Esophagus muscularis mucosa (tissue), 4 donors: Measurements from ENCODE around the gene SPDYE6. TPM values are rescaled to one million over a fixed set of nuclear protein-coding genes. Genes with fewer than 3 reads are reported as not detected.
A peak's percentile ranks its signal among the peaks of the same experiment; 100 is the strongest.
"Not testable (repeated sequence)": the region's sequence is repeated elsewhere in the genome, so short reads cannot be mapped to it uniquely, and the experiment has no call there.

ENCODE experiments used
- DNase-seq: peaks from one replicate; pipeline ENCODE4 v3.0.0-alpha.2; 2017; ENCODE audit errors: extremely low spot score
- H3K27ac ChIP-seq, 4 donors: fragments of 200-600 bp; sonication (generic); replicated peaks in 1 of 4; 1 replicate in 3 of 4; 2 replicates in 1 of 4; pipeline ENCODE4 v1.5.1; 2016 to 2019; ENCODE audit warnings: mild to moderate bottlenecking in 1 of 4
- H3K27me3 ChIP-seq, 4 donors: fragments of 200-600 bp; sonication (generic); one replicate each; pipeline versions ENCODE4 v1.5.1 to v1.6.0; 2016 to 2019
- H3K36me3 ChIP-seq, 4 donors: fragments of 200-600 bp; sonication (generic); one replicate each; pipeline ENCODE4 v1.5.1; 2016 to 2019
- H3K4me1 ChIP-seq, 4 donors: fragments of 200-600 bp; sonication (generic); one replicate each; pipeline ENCODE4 v1.5.1; 2016 to 2019
- H3K4me3 ChIP-seq, 4 donors: fragments of 200-600 bp; sonication (generic); 1 replicate in 2 of 4; 2 replicates in 2 of 4; pipeline ENCODE4 v1.5.1; 2016 to 2019; ENCODE audit warnings: mild to moderate bottlenecking in 4 of 4, moderate library complexity in 1 of 4
- H3K9me3 ChIP-seq, 4 donors: fragments of 200-600 bp; sonication (generic); 1 replicate in 3 of 4; 2 replicates in 1 of 4; pipeline ENCODE4 v1.5.1; 2016 to 2019
- EP300 ChIP-seq: sonication (generic); formaldehyde crosslinking; IDR thresholded peaks from one replicate; pipeline ENCODE4 v1.6.1; 2017; ENCODE audit warnings: antibody characterized with exemption
- POLR2A ChIP-seq: fragments of 450-650 bp; IDR thresholded peaks from one replicate; pipeline ENCODE4 v1.6.1; 2017; ENCODE audit warnings: antibody characterized with exemption, moderate library complexity, mild to moderate bottlenecking, low read depth
- POLR2AphosphoS5 ChIP-seq, 2 donors: sonication (generic); formaldehyde crosslinking; IDR thresholded peaks; one replicate each; pipeline ENCODE4 v1.6.1; 2017; ENCODE audit warnings: antibody characterized with exemption in 2 of 2
- WGBS: methylation state at CpG from one replicate; pipeline ENCODE4 v1.1.5; 2018; 5-methylcytosine and 5-hydroxymethylcytosine counted together
- intact Hi-C: fragments of 100-400 bp; cut with DNase I; formaldehyde crosslinking; loops from one replicate; pipeline ENCODE4 v1.15.1; 2023
- total RNA-seq, 4 donors: library from RNA; depleted of rRNA; stranded (reverse); fragments of >200 nt; gene quantifications; one replicate each; pipeline versions ENCODE4 v1.1.0 to v1.2.1, GENCODE V29; 2016
- TF ChIP-seq, protein P1 (sequence below), 3 experiments: fragments of 200-600 bp in 2 of 3; fragments of 450-650 bp in 1 of 3; sonication (generic) in 2 of 3; IDR thresholded peaks; one replicate each; pipeline ENCODE4 v1.5.1; 2017 to 2019; ENCODE audit warnings: antibody characterized with exemption in 3 of 3, mild to moderate bottlenecking in 2 of 3, moderate library complexity in 1 of 3

Gene SPDYE6, protein sequence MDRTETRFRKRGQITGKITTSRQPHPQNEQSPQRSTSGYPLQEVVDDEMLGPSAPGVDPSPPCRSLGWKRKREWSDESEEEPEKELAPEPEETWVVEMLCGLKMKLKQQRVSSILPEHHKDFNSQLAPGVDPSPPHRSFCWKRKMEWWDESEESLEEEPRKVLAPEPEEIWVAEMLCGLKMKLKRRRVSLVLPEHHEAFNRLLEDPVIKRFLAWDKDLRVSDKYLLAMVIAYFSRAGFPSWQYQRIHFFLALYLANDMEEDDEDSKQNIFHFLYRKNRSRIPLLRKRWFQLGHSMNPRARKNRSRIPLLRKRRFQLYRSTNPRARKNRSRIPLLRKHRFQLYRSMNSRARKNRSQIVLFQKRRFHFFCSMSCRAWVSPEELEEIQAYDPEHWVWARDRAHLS
- total RNA-seq, result not detected

GRCh38 chr7:102356344-102356743 is at the start of gene SPDYE6:
SPDYE6 (minus strand) TSS chr7:102356444; CDS start chr7:102356023, 421 bp downstream.
- H3K36me3 ChIP-seq, intact Hi-C loops, H3K9me3 ChIP-seq, H3K27me3 ChIP-seq, DNase-seq, H3K4me1 ChIP-seq, H3K4me3 ChIP-seq, H3K27ac ChIP-seq: not testable (repeated sequence)
- no CpG with 5 or more reads among the region's 6 CpGs for WGBS

DNA sequence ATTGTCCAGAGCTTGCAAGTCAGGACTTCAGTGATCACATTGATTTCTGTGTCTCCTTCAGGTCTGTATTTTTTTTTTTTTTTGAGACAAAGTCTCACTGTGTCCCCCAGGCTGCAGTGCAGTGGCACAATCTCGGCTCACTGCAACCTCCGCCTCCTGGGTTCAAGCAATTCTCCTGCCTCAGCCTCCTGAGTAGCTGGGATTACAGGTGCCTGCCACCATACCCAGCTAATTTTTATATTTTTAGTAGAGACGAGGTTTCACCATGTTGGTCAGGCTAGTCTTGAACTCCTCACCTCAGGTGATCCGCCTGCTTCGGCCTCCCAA is 48.6 kb upstream of the SPDYE6 start:
- intact Hi-C loops, H3K4me3 ChIP-seq, H3K27ac ChIP-seq, H3K27me3 ChIP-seq, DNase-seq, H3K9me3 ChIP-seq, H3K4me1 ChIP-seq: not testable (repeated sequence)
- 87% methylated on average over 5 of the region's 5 CpGs for WGBS
- H3K36me3 ChIP-seq, result peaks cover 66 to 100% (median 97%) of the 10 kb centered on the region in 4 donors

DNA sequence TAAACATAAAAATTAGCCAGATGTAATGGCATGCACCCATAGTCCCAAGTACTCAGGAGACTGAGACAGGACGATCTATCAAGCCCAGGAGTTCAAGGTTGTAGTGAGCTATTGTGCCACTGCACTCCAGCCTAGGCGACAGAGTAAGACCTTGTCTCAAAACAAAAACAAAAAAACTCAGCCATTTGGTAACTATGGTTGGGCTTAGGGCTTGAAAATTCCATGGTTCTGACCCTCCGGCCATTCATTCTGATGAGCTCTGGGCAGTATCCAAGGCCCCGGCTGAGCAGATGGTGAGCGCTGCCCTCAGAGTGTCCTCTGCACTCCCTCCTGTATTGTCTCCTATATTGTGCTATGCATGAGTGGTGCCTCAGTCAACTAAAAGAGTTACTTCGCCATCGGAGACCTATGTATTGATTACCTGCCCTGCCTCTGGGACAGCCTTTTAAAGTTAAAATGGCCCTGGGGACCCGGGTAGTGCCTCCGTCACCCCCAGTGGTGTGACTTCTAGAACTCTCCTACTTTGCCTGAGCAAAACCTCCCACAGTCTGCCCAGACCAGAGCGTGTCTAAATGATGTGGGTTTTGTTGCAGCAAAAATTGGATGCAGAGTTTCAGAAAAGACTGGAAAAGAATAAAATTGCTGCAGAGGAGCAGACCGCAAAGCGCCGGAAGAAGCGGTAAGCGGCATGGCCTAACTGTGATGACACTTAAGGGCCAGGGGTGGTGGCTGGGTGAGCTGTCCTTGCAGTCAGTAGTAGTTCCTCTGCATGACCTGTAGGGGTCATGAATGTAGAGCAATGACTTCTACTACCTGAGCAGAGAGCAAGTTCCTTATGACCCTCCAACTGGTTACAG is 48.0 kb upstream of the SPDYE6 start:
- intact Hi-C loops, result no loop called here
- peaks cover 66 to 100% (median 97%) of the 10 kb centered on the region in 4 donors for H3K36me3 ChIP-seq
- TF ChIP-seq, protein P1, sequence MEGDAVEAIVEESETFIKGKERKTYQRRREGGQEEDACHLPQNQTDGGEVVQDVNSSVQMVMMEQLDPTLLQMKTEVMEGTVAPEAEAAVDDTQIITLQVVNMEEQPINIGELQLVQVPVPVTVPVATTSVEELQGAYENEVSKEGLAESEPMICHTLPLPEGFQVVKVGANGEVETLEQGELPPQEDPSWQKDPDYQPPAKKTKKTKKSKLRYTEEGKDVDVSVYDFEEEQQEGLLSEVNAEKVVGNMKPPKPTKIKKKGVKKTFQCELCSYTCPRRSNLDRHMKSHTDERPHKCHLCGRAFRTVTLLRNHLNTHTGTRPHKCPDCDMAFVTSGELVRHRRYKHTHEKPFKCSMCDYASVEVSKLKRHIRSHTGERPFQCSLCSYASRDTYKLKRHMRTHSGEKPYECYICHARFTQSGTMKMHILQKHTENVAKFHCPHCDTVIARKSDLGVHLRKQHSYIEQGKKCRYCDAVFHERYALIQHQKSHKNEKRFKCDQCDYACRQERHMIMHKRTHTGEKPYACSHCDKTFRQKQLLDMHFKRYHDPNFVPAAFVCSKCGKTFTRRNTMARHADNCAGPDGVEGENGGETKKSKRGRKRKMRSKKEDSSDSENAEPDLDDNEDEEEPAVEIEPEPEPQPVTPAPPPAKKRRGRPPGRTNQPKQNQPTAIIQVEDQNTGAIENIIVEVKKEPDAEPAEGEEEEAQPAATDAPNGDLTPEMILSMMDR (IDR thresholded peaks at IDR 0.05), result peak in 2 of 3 experiments; percentile 45 to 63
- no peak for TF ChIP-seq POLR2A

DNA sequence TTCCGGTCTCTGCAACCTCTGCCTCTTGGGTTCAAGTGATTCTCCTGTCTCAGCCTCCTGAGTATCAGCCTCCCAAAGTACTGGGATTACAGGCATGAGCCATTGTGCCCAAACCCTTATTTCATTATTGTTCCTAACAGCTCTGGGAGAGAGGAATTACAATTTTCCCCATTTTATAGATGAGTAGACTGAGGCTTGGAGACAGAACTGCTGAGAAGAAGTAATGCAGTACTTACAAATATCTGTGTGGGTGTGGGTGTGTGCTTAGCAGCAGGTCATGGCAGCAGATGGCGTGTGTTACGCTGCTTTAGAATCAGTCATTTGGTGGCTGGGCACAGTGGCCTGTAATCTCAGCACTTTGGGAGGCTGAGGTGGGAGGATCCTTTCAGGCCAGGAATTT is 47.3 kb upstream of the SPDYE6 start:
- no peak overlapping the region for H3K4me3 ChIP-seq
- intact Hi-C loops, result no loop called here
- TF ChIP-seq POLR2A, result no peak
- TF ChIP-seq, protein P1 (IDR thresholded peaks at IDR 0.05), result no peak
- TF ChIP-seq POLR2AphosphoS5 (IDR thresholded peaks at IDR 0.05), result no peak
- no peak for TF ChIP-seq EP300
- WGBS, result 93% methylated on average over 3 of the region's 3 CpGs
- H3K27me3 ChIP-seq, result no peaks in the 10 kb centered on the region
- H3K4me1 ChIP-seq, result peaks cover 0 to 3% (median 0%) of the 10 kb centered on the region in 4 donors
- DNase-seq, result no peak
- peaks cover 63 to 100% (median 94%) of the 10 kb centered on the region in 4 donors for H3K36me3 ChIP-seq
- no peaks in the 10 kb centered on the region for H3K9me3 ChIP-seq
- H3K27ac ChIP-seq, result no peak overlapping the region

More for the DNA sequence above, 48.0 kb upstream of the SPDYE6 start:
- Histone ChIP-seq H3K27ac (no peak overlapping the region), H3K9me3 (no peaks in the 10 kb centered on the region), H3K4me1 (no peaks in the 10 kb centered on the region), H3K4me3 (no peak overlapping the region), H3K27me3 (no peaks in the 10 kb centered on the region)
- no peak for DNase-seq
- 81% methylated on average over 15 of the region's 15 CpGs for WGBS

DNA sequence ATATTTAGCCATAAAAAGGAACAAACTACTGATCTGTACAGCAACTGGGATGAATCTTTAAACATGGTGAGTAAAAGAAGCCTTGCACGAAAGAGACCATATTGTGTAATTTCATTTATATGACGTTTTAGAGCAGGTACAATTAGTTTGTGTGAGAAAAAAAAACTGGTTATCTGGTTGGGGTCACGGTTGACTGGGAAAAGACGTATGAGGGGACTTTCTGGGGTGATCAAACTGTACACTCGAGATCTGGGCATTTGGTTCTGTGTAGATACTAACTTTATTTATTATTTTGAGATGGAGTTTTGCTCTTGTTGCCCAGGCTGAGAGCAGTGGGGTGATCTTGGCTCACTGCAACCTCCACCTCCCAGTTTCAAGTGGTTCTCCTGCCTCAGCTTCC is 44.1 kb upstream of the SPDYE6 start:
- no peak for DNase-seq
- intact Hi-C loops, result no loop called here
- Histone ChIP-seq H3K4me1 (peaks cover 9 to 27% (median 19%) of the 10 kb centered on the region in 4 donors), H3K27ac (no peak overlapping the region), H3K4me3 (no peak overlapping the region), H3K9me3 (no peaks in the 10 kb centered on the region), H3K36me3 (peaks cover 35 to 68% (median 65%) of the 10 kb centered on the region in 4 donors), H3K27me3 (no peaks in the 10 kb centered on the region)
- 87% methylated on average over 5 of the region's 5 CpGs for WGBS
- TF ChIP-seq EP300, result no peak
- TF ChIP-seq POLR2AphosphoS5 (IDR thresholded peaks at IDR 0.05), result no peak
- TF ChIP-seq, protein P1 (IDR thresholded peaks at IDR 0.05), result no peak
- no peak for TF ChIP-seq POLR2A
